ENCODE data around the gene USP47.

GRCh38 chr11:11970556-11970955, 128.8 kb downstream of the USP47 start:
- TF ChIP-seq CTCF (IDR thresholded peaks at IDR 0.05) (no peak), POLR2A (IDR thresholded peaks at IDR 0.05) (no peak)

All from thyroid gland (tissue), 4 donors.